Measurements from ENCODE around the gene FMNL2.

GRCh38 chr2:152406836-152407161, 71.8 kb downstream of the FMNL2 start:
- TF ChIP-seq, protein P1, sequence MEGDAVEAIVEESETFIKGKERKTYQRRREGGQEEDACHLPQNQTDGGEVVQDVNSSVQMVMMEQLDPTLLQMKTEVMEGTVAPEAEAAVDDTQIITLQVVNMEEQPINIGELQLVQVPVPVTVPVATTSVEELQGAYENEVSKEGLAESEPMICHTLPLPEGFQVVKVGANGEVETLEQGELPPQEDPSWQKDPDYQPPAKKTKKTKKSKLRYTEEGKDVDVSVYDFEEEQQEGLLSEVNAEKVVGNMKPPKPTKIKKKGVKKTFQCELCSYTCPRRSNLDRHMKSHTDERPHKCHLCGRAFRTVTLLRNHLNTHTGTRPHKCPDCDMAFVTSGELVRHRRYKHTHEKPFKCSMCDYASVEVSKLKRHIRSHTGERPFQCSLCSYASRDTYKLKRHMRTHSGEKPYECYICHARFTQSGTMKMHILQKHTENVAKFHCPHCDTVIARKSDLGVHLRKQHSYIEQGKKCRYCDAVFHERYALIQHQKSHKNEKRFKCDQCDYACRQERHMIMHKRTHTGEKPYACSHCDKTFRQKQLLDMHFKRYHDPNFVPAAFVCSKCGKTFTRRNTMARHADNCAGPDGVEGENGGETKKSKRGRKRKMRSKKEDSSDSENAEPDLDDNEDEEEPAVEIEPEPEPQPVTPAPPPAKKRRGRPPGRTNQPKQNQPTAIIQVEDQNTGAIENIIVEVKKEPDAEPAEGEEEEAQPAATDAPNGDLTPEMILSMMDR (IDR thresholded peaks at IDR 0.05; ENCODE audit: insufficient read depth, low read length, poor library complexity, severe bottlenecking) = no peak
- TF ChIP-seq EZH2phosphoT487 (conservative IDR thresholded peaks at IDR 0.05; ENCODE audit: low read length) = no peak

All from SU-DHL-6 (cell line).